Activated CD8-positive, alpha-beta T cell treated with anti-CD3 and anti-CD28 coated beads, Interleukin-2, amount 10 ng/mL, durations not matched to agents 7 days and 5 days (primary cell): ENCODE data around the gene SRSF2. TPM values are rescaled to one million over a fixed set of nuclear protein-coding genes. Genes with fewer than 3 reads are reported as not detected.
A peak's percentile ranks its signal among the peaks of the same experiment; 100 is the strongest.
"Not testable (repeated sequence)": the region's sequence is repeated elsewhere in the genome, so short reads cannot be mapped to it uniquely, and the experiment has no call there.

Experiments
- ATAC-seq: fragments of 150-1000 bp; cut with Tn5 transposase; one replicate; pipeline ENCODE4 v1.10.0; 2021; ENCODE audit warnings: moderate library complexity
- CTCF ChIA-PET: fragments of 350-600 bp; sonication (Branson Sonifier 250); formaldehyde crosslinking; loops from one replicate; lab custom pipeline; 2021; ENCODE audit warnings: antibody characterized with exemption; lab: Charles Lee
- POLR2A ChIA-PET: fragments of 350-600 bp; sonication (Branson Sonifier 250); formaldehyde crosslinking; loops from one replicate; lab custom pipeline; 2021; ENCODE audit warnings: antibody characterized with exemption; lab: Charles Lee
- DNase-seq: peaks from one replicate; pipeline ENCODE4 v3.0.0-alpha.2; 2020
- H3K27ac Mint-ChIP-seq: one replicate; pipeline ENCODE4 v1.8.0; 2021; ENCODE audit warnings: mild to moderate bottlenecking, mixed read lengths
- H3K27me3 Mint-ChIP-seq: one replicate; pipeline ENCODE4 v1.8.0; 2021; ENCODE audit warnings: low read depth, mixed read lengths
- H3K36me3 Mint-ChIP-seq: one replicate; pipeline ENCODE4 v1.8.0; 2021; ENCODE audit warnings: low read depth, mixed read lengths
- H3K4me1 Mint-ChIP-seq: one replicate; pipeline ENCODE4 v1.8.0; 2021; ENCODE audit warnings: low read depth, mixed read lengths
- H3K4me3 Mint-ChIP-seq: one replicate; pipeline ENCODE4 v1.8.0; 2021; ENCODE audit warnings: mild to moderate bottlenecking, mixed read lengths
- H3K9me3 Mint-ChIP-seq: one replicate; pipeline ENCODE4 v1.8.0; 2022; ENCODE audit warnings: mixed read lengths; ENCODE audit not compliant: insufficient read depth
- total RNA-seq, 2 experiments: library from RNA; stranded (reverse); gene quantifications; one replicate each; pipeline ENCODE4 v1.2.3, GENCODE V29; 2021

Gene SRSF2
- total RNA-seq, 2 experiments from 2014 or later = 420 to 444 TPM

- Mint-ChIP-seq H3K36me3 (peaks cover 16% of the 10 kb centered on the region), H3K4me3 (peak overlapping the region; percentile 64), H3K4me1 (peaks cover 41% of the 10 kb centered on the region)
- POLR2A ChIA-PET, H3K27ac Mint-ChIP-seq, H3K27me3 Mint-ChIP-seq, H3K9me3 Mint-ChIP-seq: not testable (repeated sequence)
- peak; percentile 36 for DNase-seq
- peak; percentile 28 for ATAC-seq
- CTCF ChIA-PET = interaction anchor here (1.1 to 2.5 kb wide), 2 partner anchors 28 to 86 kb away, joined by 3 to 11 read pairs; no protein-coding TSS in a partner anchor
Measured at GRCh38 chr17:76709951-76710862, 26.9 kb downstream of the SRSF2 start.

- H3K27me3 Mint-ChIP-seq = peaks cover 5% of the 10 kb centered on the region
- H3K4me3 Mint-ChIP-seq = peak overlapping the region; percentile 64
- no peaks in the 10 kb centered on the region for H3K9me3 Mint-ChIP-seq
- POLR2A ChIA-PET = no interaction called here
- DNase-seq (no peak), ATAC-seq (no peak)
- no peak overlapping the region for H3K27ac Mint-ChIP-seq
- H3K36me3 Mint-ChIP-seq = peaks cover 11% of the 10 kb centered on the region
- peaks cover 33% of the 10 kb centered on the region for H3K4me1 Mint-ChIP-seq
- CTCF ChIA-PET = interaction anchor here (1.1 to 2.5 kb wide), 3 partner anchors 18 to 85 kb away, joined by 3 to 11 read pairs (median 3); no protein-coding TSS in a partner anchor
Measured at GRCh38 chr17:76709077-76709950, 27.8 kb downstream of the SRSF2 start.

DNA sequence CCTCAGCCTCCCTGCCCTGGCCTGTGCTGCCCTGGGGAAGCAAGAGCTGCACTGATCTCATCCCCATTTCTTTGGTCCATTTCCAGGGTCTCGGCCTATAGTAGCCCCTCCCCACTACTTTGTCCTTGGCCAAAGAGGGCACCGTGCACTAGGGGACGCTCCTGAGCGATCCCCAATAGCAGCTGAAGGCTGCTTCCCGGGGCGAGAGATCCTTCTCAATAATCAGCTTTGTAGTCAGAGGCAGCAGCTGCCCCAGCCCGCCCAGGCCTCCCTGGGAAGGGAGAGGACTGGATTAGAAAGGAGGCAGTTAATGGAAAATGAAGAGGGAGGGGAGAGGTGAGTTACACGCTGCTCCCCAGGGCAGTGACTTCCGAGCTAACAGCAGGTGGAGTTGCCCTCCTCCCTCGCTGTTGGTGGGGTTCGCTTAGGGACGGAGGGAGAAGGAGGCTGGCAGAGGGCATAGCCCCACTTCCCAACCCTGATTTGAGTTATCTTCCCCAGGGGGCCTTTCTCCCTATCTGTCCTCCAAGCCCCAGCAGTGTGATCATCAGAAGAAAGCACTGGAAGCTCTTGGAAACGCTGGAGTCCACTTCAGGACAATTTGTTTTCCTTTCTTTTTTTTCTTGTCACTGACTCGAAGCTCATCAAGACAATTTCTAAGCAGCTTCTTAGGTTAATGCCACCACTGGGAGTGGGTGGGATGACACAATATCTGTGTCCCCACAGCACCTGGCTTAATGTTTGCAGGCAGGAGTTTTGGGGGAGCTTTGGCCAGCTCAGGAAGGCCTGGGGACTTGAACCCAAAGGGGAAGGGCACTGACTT, 28.9 kb downstream of the SRSF2 start:
- Mint-ChIP-seq H3K4me1 (peaks cover 22% of the 10 kb centered on the region), H3K36me3 (peaks cover under 1% of the 10 kb centered on the region), H3K9me3 (no peaks in the 10 kb centered on the region), H3K27me3 (peaks cover 5% of the 10 kb centered on the region), H3K27ac (no peak overlapping the region), H3K4me3 (no peak overlapping the region)
- CTCF ChIA-PET = interaction anchor here (0.8 to 2.5 kb wide), 5 partner anchors 9 to 150 kb away, joined by 3 to 11 read pairs (median 3); no protein-coding TSS in a partner anchor
- POLR2A ChIA-PET = no interaction called here
- no peak for DNase-seq
- no peak for ATAC-seq

DNA sequence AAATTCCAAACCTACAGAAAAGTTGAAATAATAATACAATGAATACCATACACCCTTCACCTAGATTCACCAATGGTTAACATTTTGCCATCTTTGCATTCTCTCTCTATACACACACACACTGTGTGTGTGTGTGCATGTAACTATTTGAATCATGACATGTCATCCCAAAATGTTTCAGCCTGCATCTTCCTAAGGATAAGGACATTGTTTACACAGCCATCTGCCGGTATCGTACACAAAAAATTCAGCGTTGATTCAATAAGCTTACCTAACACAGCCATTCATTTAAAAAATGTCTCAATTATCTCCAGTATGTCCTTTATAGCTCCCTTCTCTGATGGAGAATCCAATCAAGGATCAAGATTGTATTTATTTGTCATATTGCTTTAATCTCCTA, 30.3 kb downstream of the SRSF2 start:
- H3K27ac Mint-ChIP-seq = no peak overlapping the region

GRCh38 chr17:76704805-76705204, 32.3 kb downstream of the SRSF2 start:
- H3K4me3 Mint-ChIP-seq = no peak overlapping the region
- CTCF ChIA-PET = interaction anchor here (0.9 to 4.9 kb wide), 3 partner anchors 9 to 147 kb away, joined by 3 to 19 read pairs (median 19); no protein-coding TSS in a partner anchor
- DNase-seq (no peak), ATAC-seq (no peak)
- peaks cover 12% of the 10 kb centered on the region for H3K4me1 Mint-ChIP-seq
- H3K27me3 Mint-ChIP-seq = peaks cover 5% of the 10 kb centered on the region
- no peak overlapping the region for H3K27ac Mint-ChIP-seq
- no peaks in the 10 kb centered on the region for H3K9me3 Mint-ChIP-seq
- no peaks in the 10 kb centered on the region for H3K36me3 Mint-ChIP-seq
- POLR2A ChIA-PET = no interaction called here

More for the DNA sequence above, 30.3 kb downstream of the SRSF2 start:
- H3K4me3 Mint-ChIP-seq = no peak overlapping the region
- peaks cover 20% of the 10 kb centered on the region for H3K4me1 Mint-ChIP-seq
- peaks cover 5% of the 10 kb centered on the region for H3K27me3 Mint-ChIP-seq
- no peak for DNase-seq
- ATAC-seq = no peak
- no peaks in the 10 kb centered on the region for H3K36me3 Mint-ChIP-seq
- no peaks in the 10 kb centered on the region for H3K9me3 Mint-ChIP-seq
- CTCF ChIA-PET = interaction anchor here (1.2 kb wide), 1 partner anchor 25 kb away, joined by 4 read pairs; no protein-coding TSS in a partner anchor
- POLR2A ChIA-PET = no interaction called here

DNA sequence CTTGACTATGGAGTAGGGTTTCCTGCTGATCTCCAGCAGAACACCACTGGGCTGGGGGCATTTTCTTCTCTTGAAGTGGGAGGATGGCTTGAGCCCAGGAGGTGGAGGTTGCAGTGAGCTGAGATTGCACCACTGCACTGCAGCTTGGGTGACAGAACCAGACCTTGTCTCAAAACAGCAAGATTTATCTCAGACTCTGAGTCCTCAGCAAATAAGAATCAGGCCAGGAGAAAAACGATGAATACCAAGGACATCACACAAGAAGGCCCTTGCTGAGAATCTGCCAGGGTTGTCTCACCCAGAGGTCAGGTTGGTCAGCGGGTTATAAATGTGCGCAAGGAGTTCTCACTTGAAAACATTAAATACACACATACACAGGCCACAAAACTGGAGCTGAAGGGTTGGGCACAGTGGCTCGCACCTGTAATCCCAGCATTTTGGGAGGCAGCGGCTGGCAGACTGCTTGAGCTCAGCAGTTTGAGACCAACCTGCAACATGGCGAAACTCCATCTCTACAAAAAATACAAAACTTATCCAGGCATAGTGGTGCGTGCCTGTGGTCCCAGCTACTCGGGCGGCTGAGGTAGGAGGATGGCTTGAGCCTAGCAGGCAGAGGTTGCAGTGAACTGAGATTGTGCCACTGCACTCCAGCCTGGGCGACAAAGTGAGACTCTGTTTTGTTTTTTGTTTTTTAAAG, 34.0 kb downstream of the SRSF2 start:
- Mint-ChIP-seq H3K9me3 (no peaks in the 10 kb centered on the region), H3K4me3 (no peak overlapping the region), H3K27ac (no peak overlapping the region), H3K27me3 (no peaks in the 10 kb centered on the region), H3K4me1 (peaks cover 5% of the 10 kb centered on the region), H3K36me3 (no peaks in the 10 kb centered on the region)
- DNase-seq (no peak), ATAC-seq (no peak)
- ChIA-PET POLR2A (interaction anchor here (0.7 kb wide), 1 partner anchor 714 kb away, joined by 3 read pairs; no protein-coding TSS in a partner anchor), CTCF (interaction anchor here (2.6 to 4.9 kb wide), 3 partner anchors 11 to 79 kb away, joined by 8 to 19 read pairs (median 19); no protein-coding TSS in a partner anchor)

DNA sequence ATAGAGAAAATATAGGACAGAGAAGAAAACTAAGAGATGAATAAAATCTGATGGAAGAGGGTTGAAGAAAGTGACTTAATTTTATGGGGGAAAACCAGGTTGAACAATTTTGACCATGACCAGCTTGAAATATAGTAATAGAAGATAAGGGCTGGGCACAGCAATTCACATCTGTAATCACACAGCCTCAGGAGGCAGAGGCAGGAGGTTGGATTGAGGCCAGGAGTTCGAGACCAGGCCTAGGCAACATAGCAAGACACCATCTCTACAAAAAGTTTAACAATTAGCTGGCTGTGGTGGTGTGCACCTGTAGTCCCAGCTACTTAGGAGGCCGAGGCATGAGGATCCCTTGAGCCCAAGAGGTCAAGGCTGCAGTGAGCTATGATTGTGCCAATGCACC, 35.1 kb downstream of the SRSF2 start:
- CTCF ChIA-PET = interaction anchor here (1.2 to 4.9 kb wide), 4 partner anchors 10 to 78 kb away, joined by 3 to 19 read pairs (median 14); no protein-coding TSS in a partner anchor
- DNase-seq = no peak
- POLR2A ChIA-PET = no interaction called here
- no peaks in the 10 kb centered on the region for H3K36me3 Mint-ChIP-seq
- no peak overlapping the region for H3K4me3 Mint-ChIP-seq
- H3K9me3 Mint-ChIP-seq = no peaks in the 10 kb centered on the region
- no peak for ATAC-seq
- no peak overlapping the region for H3K27ac Mint-ChIP-seq
- H3K27me3 Mint-ChIP-seq = no peaks in the 10 kb centered on the region
- peaks cover 9% of the 10 kb centered on the region for H3K4me1 Mint-ChIP-seq

- Mint-ChIP-seq H3K27ac (no peak overlapping the region), H3K27me3 (no peaks in the 10 kb centered on the region), H3K36me3 (no peaks in the 10 kb centered on the region), H3K9me3 (no peaks in the 10 kb centered on the region), H3K4me1 (peaks cover 15% of the 10 kb centered on the region), H3K4me3 (no peak overlapping the region)
- ChIA-PET POLR2A (no interaction called here), CTCF (interaction anchor here (1.2 to 4.9 kb wide), 3 partner anchors 10 to 20 kb away, joined by 3 to 19 read pairs (median 19); no protein-coding TSS in a partner anchor)
- ATAC-seq (no peak), DNase-seq (no peak)
Measured at GRCh38 chr17:76701471-76701967, 35.6 kb downstream of the SRSF2 start.

GRCh38 chr17:76700617-76701470, 36.3 kb downstream of the SRSF2 start:
- H3K27ac Mint-ChIP-seq = peak overlapping the region; percentile 72
- POLR2A ChIA-PET = no interaction called here
- H3K4me3 Mint-ChIP-seq = no peak overlapping the region
- H3K27me3 Mint-ChIP-seq = no peaks in the 10 kb centered on the region
- peaks cover 21% of the 10 kb centered on the region for H3K4me1 Mint-ChIP-seq
- DNase-seq = no peak
- CTCF ChIA-PET = interaction anchor here (4.9 kb wide), 1 partner anchor 19 kb away, joined by 19 read pairs; no protein-coding TSS in a partner anchor
- H3K9me3 Mint-ChIP-seq = no peaks in the 10 kb centered on the region
- ATAC-seq = peak; percentile 25
- no peaks in the 10 kb centered on the region for H3K36me3 Mint-ChIP-seq
